Spleen (tissue), 11 donors: ENCODE data around the gene BARX2. TPM values are rescaled to one million over a fixed set of nuclear protein-coding genes. Genes with fewer than 3 reads are reported as not detected.

Experiments
- DNase-seq: peaks from one replicate; pipeline ENCODE4 v3.0.0-alpha.2; 2020
- H3K27ac ChIP-seq, 8 donors: fragments of 200-600 bp; sonication (generic) in 7 of 8; 1 replicate in 4 of 8; 2 replicates in 4 of 8; pipeline versions ENCODE4 v1.5.0 to v1.8.0; 2016 to 2021; ENCODE audit warnings: inconsistent platforms in 4 of 8, mild to moderate bottlenecking in 4 of 8, moderate library complexity in 1 of 8
- H3K27me3 ChIP-seq, 7 donors: fragments of 200-600 bp; sonication (generic) in 6 of 7; replicated peaks in 1 of 7; 1 replicate in 4 of 7; 2 replicates in 3 of 7; pipeline versions ENCODE4 v1.5.0 to v1.8.0; 2016 to 2021; ENCODE audit warnings: inconsistent platforms in 3 of 7, mild to moderate bottlenecking in 1 of 7
- H3K36me3 ChIP-seq, 6 donors: fragments of 200-600 bp; sonication (generic) in 5 of 6; 1 replicate in 4 of 6; 2 replicates in 2 of 6; pipeline versions ENCODE4 v1.5.0 to v1.8.0; 2016 to 2021; ENCODE audit warnings: inconsistent platforms in 2 of 6
- H3K4me1 ChIP-seq, 6 donors: fragments of 200-600 bp; sonication (generic) in 5 of 6; 1 replicate in 3 of 6; 2 replicates in 3 of 6; pipeline versions ENCODE4 v1.5.0 to v1.8.0; 2016 to 2021; ENCODE audit warnings: inconsistent platforms in 3 of 6
- H3K4me3 ChIP-seq, 8 donors: fragments of 200-600 bp; sonication (generic) in 7 of 8; 1 replicate in 4 of 8; 2 replicates in 4 of 8; pipeline versions ENCODE4 v1.5.0 to v1.8.0; 2016 to 2021; ENCODE audit warnings: inconsistent platforms in 4 of 8, mild to moderate bottlenecking in 4 of 8, moderate library complexity in 2 of 8
- H3K9me3 ChIP-seq, 8 donors: fragments of 200-600 bp; sonication (generic) in 7 of 8; 1 replicate in 4 of 8; 2 replicates in 4 of 8; pipeline versions ENCODE4 v1.5.0 to v1.8.0; 2016 to 2021; ENCODE audit warnings: inconsistent platforms in 4 of 8
- POLR2A ChIP-seq, 3 donors: fragments of 450-650 bp; IDR thresholded peaks; one replicate each; pipeline ENCODE4 v1.5.1; 2017; ENCODE audit warnings: antibody characterized with exemption in 3 of 3, mild to moderate bottlenecking in 1 of 3
- POLR2AphosphoS5 ChIP-seq, 3 donors: sonication (generic); formaldehyde crosslinking; IDR thresholded peaks; one replicate each; pipeline ENCODE4 v1.5.1; 2017; ENCODE audit warnings: antibody characterized with exemption in 3 of 3
- WGBS, 5 donors: extraction: QIAGEN DNeasy Blood & Tissue Kit in 3 of 5; methylation state at CpG; one replicate each; pipeline versions ENCODE4 v1.1.5 to v1.1.7; 2013 to 2018; 5-methylcytosine and 5-hydroxymethylcytosine counted together
- intact Hi-C: fragments of 100-400 bp; cut with DNase I; formaldehyde crosslinking; loops from one replicate; pipeline ENCODE4 v1.15.0; 2023; ENCODE audit warnings: low total_unique reads
- polyA plus RNA-seq, 3 donors: library from polyadenylated mRNA; stranded (reverse); fragments of 200-250 nt; gene quantifications; one replicate each; pipeline ENCODE4 v1.2.1, GENCODE V29; 2013
- total RNA-seq, 7 donors: library from RNA; depleted of rRNA in 3 of 7; stranded (reverse); fragments of >200 nt in 3 of 7; fragmentation: NEBNext Ultra II Directional in 4 of 7; extraction: Animal tissue kit (Norgen Biotek cat#: 25700) in 4 of 7; gene quantifications; one replicate each; pipeline versions ENCODE4 v1.1.0 to v1.2.1, GENCODE V29; 2016 to 2021
- TF ChIP-seq, protein P1 (sequence below), 11 experiments: fragments of 200-600 bp in 7 of 11; fragments of 450-650 bp in 4 of 11; sonication (generic) in 4 of 11; IDR thresholded peaks in 8 of 11; conservative IDR thresholded peaks in 3 of 11; 1 replicate in 7 of 11; 2 replicates in 4 of 11; pipeline versions ENCODE4 v1.4.0 to v1.8.0; 2016 to 2021; ENCODE audit warnings: antibody characterized with exemption in 11 of 11, inconsistent platforms in 4 of 11, mild to moderate bottlenecking in 1 of 11
- donor health status: healthy with polysubstance abuse.
- donor health status: DM: no; HTN: no; CAD: no; lungs with moderate emphysema.
- donor health status: DM: no; HTN: no; CAD: no.
- donor health status: Bipolar disorder and iron deficiency.
- donor health status: healthy.
- donor health status: DM: no; HTN: no; CAD: no.
- donor health status: DM: yes; HTN: yes; CAD: no.

BARX2 gene
- total and polyA plus RNA-seq, 10 donors, result 0.03 to 0.06 (median 0.04) TPM; not detected in 7

DNA sequence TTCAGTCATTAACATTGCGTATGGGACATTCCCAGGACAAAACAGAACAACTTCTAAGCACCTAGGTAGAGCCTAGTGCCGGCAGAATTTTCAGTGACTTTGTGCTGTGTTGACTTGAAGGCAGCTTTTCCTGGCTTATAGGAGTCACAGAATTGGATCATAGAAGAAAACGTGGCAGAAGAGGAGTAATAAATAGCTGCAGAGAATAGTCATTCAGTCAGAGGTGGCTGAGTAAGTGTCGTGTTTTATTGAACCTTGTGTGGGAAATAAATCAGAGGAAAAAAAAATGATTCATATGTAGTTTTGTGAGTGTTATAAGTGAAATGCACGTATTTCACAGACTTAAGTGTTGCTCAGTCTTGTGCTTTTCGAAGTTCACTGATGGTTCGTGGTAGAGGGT lies 2.1 kb downstream of the BARX2 start:
- Histone ChIP-seq H3K4me1 (peaks cover 24 to 38% (median 36%) of the 10 kb centered on the region in 6 donors), H3K27me3 (peaks cover 5 to 94% (median 60%) of the 10 kb centered on the region in 7 donors), H3K36me3 (no peaks in the 10 kb centered on the region), H3K4me3 (no peak overlapping the region), H3K9me3 (no peaks in the 10 kb centered on the region), H3K27ac (no peak overlapping the region)
- intact Hi-C loops, result no loop called here
- TF ChIP-seq, protein P1, sequence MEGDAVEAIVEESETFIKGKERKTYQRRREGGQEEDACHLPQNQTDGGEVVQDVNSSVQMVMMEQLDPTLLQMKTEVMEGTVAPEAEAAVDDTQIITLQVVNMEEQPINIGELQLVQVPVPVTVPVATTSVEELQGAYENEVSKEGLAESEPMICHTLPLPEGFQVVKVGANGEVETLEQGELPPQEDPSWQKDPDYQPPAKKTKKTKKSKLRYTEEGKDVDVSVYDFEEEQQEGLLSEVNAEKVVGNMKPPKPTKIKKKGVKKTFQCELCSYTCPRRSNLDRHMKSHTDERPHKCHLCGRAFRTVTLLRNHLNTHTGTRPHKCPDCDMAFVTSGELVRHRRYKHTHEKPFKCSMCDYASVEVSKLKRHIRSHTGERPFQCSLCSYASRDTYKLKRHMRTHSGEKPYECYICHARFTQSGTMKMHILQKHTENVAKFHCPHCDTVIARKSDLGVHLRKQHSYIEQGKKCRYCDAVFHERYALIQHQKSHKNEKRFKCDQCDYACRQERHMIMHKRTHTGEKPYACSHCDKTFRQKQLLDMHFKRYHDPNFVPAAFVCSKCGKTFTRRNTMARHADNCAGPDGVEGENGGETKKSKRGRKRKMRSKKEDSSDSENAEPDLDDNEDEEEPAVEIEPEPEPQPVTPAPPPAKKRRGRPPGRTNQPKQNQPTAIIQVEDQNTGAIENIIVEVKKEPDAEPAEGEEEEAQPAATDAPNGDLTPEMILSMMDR (IDR thresholded peaks at IDR 0.05 in 8 of 11, conservative IDR thresholded peaks at IDR 0.05 in 3 of 11), result no peak
- TF ChIP-seq POLR2A (IDR thresholded peaks at IDR 0.05), result no peak
- TF ChIP-seq POLR2AphosphoS5 (IDR thresholded peaks at IDR 0.05), result no peak
- 76 to 92% (median 81%) methylated on average over 7 of the region's 7 CpGs for WGBS, 5 donors
- DNase-seq, result no peak

DNA sequence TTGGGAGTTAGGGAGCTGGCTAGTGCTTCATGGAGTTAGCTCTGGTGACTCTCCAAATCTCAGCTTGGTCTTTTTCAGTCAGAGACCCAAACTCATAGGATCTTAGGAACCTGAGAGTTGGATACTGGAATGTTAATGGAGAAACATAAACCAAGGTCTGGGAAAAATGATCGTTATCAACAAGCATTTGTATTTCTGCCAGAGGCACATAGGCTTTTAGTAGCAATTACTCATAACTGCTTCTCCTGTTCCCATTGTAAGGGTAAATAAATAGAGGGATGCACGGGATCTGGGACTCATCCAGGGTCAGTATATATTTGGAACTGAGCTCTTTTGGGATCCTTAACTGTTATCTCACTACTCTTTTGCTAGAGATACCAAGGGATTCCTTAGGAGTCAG lies 4.8 kb downstream of the BARX2 start:
- TF ChIP-seq, protein P1 (IDR thresholded peaks at IDR 0.05 in 8 of 11, conservative IDR thresholded peaks at IDR 0.05 in 3 of 11), result no peak
- TF ChIP-seq POLR2AphosphoS5 (IDR thresholded peaks at IDR 0.05) (no peak), POLR2A (IDR thresholded peaks at IDR 0.05) (no peak)
- Histone ChIP-seq H3K27me3 (peaks cover 0 to 86% (median 33%) of the 10 kb centered on the region in 7 donors), H3K9me3 (no peaks in the 10 kb centered on the region), H3K4me1 (peaks cover under 1 to 12% (median 9%) of the 10 kb centered on the region in 6 donors), H3K36me3 (no peaks in the 10 kb centered on the region), H3K4me3 (no peak overlapping the region), H3K27ac (no peak overlapping the region)
- WGBS, 5 donors, result 69 to 76% (median 74%) methylated on average over 2 of the region's 2 CpGs
- no peak for DNase-seq
- intact Hi-C loops, result no loop called here

DNA sequence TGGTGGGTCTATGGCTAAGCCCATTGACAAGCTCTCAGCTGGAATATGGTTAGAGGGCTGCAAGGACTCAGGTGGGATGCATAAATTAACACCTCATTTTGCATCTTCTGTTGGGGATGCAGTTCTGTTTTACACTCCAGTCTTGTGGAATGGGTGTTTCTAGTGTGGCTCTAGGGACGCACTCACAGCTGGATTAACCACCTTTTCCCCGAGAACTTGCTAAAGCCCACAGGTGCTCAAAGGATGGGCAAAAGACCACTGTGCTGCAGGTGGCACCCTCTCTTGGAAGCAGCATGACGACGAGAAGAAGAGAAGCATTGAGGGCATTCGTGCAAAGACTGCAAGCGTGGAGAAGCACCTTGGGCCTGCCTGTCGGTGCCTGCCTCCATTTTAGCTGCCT lies 6.9 kb downstream of the BARX2 start:
- H3K36me3 ChIP-seq, result no peaks in the 10 kb centered on the region
- 81 to 90% (median 85%) methylated on average over 7 of the region's 7 CpGs for whole genome bisulfite sequencing, 5 donors
- intact Hi-C loops, result no loop called here
- H3K9me3 ChIP-seq, result no peaks in the 10 kb centered on the region
- no peak overlapping the region for H3K27ac ChIP-seq
- H3K27me3 ChIP-seq, result peaks cover 0 to 70% (median 13%) of the 10 kb centered on the region in 7 donors
- no peaks in the 10 kb centered on the region for H3K4me1 ChIP-seq
- TF ChIP-seq, protein P1 (IDR thresholded peaks at IDR 0.05 in 8 of 11, conservative IDR thresholded peaks at IDR 0.05 in 3 of 11), result no peak
- TF ChIP-seq POLR2AphosphoS5 (IDR thresholded peaks at IDR 0.05) (no peak), POLR2A (IDR thresholded peaks at IDR 0.05) (no peak)
- no peak for DNase-seq
- no peak overlapping the region for H3K4me3 ChIP-seq

DNA sequence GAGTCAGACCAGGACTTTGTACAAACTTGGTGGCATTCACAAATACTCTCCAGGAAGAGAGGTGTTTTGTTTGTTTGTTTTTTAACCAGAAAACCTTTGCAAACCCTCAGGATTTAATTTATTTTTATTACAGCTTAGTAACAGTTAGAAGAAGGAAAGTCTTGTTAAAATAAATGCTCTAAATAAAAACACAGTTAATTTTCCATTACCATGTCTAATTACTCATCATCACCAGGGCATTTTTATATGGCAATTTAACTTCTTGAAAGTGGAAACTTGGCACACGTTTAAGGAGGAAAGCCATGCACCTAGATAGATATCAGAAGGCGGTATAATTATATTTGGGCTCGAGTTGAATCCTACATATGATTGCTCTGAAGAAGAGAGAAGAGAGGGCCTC lies 7.4 kb downstream of the BARX2 start:
- 67 to 80% (median 72%) methylated on average over 3 of the region's 3 CpGs for WGBS, 5 donors

More for the DNA sequence above, 7.4 kb downstream of the BARX2 start:
- Histone ChIP-seq H3K4me3 (no peak overlapping the region), H3K4me1 (no peaks in the 10 kb centered on the region), H3K27me3 (peaks cover 0 to 66% (median 8%) of the 10 kb centered on the region in 7 donors), H3K36me3 (no peaks in the 10 kb centered on the region), H3K9me3 (no peaks in the 10 kb centered on the region), H3K27ac (no peak overlapping the region)
- TF ChIP-seq, protein P1 (IDR thresholded peaks at IDR 0.05 in 8 of 11, conservative IDR thresholded peaks at IDR 0.05 in 3 of 11), result no peak
- TF ChIP-seq POLR2A (IDR thresholded peaks at IDR 0.05), result no peak
- TF ChIP-seq POLR2AphosphoS5 (IDR thresholded peaks at IDR 0.05), result no peak
- intact Hi-C loops, result no loop called here
- DNase-seq, result no peak
